Measurements from ENCODE around the gene GAST. TPM values are rescaled to one million over a fixed set of nuclear protein-coding genes. Genes with fewer than 3 reads are reported as not detected.

Gene GAST
- total and polyA plus RNA-seq, 2 of the 13 experiments (the other 11 are each of a cell fraction or from before 2014, with no cell fraction given) = 0.32 to 0.42 TPM

GRCh38 chr17:41734949-41735313, 22.8 kb downstream of the GAST start (continued):
- TF ChIP-seq HNF4G (IDR thresholded peaks at IDR 0.05; ENCODE audit: borderline replicate concordance, low read depth, low read length) (no peak), HNF4G (CRISPR knock-in tag; IDR thresholded peaks at IDR 0.05; ENCODE audit: borderline replicate concordance, low read depth) (no peak), STAT5B (CRISPR knock-in tag; IDR thresholded peaks at IDR 0.05) (no peak), KDM4B (CRISPR knock-in tag; IDR thresholded peaks at IDR 0.05) (no peak), TIGD3 (CRISPR knock-in tag; IDR thresholded peaks at IDR 0.05; ENCODE audit: borderline replicate concordance) (no peak), JUNB (CRISPR knock-in tag; IDR thresholded peaks at IDR 0.05; ENCODE audit: borderline replicate concordance) (no peak), RCOR2 (CRISPR knock-in tag; IDR thresholded peaks at IDR 0.05) (no peak), ZNF569 (CRISPR knock-in tag; IDR thresholded peaks at IDR 0.05; ENCODE audit: borderline replicate concordance) (no peak), ZNF800 (CRISPR knock-in tag; IDR thresholded peaks at IDR 0.05) (0 out of 2 replicates have a peak, but pooled peaks have one; percentile 4), ZNF451 (CRISPR knock-in tag; IDR thresholded peaks at IDR 0.05) (no peak), MLX (CRISPR knock-in tag; IDR thresholded peaks at IDR 0.05) (no peak), SALL1 (CRISPR knock-in tag; IDR thresholded peaks at IDR 0.05) (no peak), ZNF784 (CRISPR knock-in tag; IDR thresholded peaks at IDR 0.05; ENCODE audit: borderline replicate concordance) (no peak), ZNF724P (CRISPR knock-in tag; IDR thresholded peaks at IDR 0.05; ENCODE audit: borderline replicate concordance) (0 out of 2 replicates have a peak, but pooled peaks have one; percentile 41), POLR2AphosphoS2 (IDR thresholded peaks at IDR 0.05; ENCODE audit: low read depth, low read length) (no peak), ZNF234 (CRISPR knock-in tag; conservative IDR thresholded peaks at IDR 0.05) (no peak), ZNF580 (CRISPR knock-in tag; IDR thresholded peaks at IDR 0.05; ENCODE audit: borderline replicate concordance, low read depth) (no peak), CERS6 (CRISPR knock-in tag; IDR thresholded peaks at IDR 0.05) (no peak), TEAD3 (CRISPR knock-in tag; optimal IDR thresholded peaks at IDR 0.05; ENCODE audit: borderline replicate concordance) (no peak), CBX5 (CRISPR knock-in tag; IDR thresholded peaks at IDR 0.05; ENCODE audit: borderline replicate concordance) (no peak), RFX1 (IDR thresholded peaks at IDR 0.05) (no peak), ZNF431 (CRISPR knock-in tag; IDR thresholded peaks at IDR 0.05; ENCODE audit: borderline replicate concordance, low read depth) (no peak), MTF1 (CRISPR knock-in tag; IDR thresholded peaks at IDR 0.05) (no peak), ZNF3 (CRISPR knock-in tag; IDR thresholded peaks at IDR 0.05) (no peak), FOXJ3 (CRISPR knock-in tag; IDR thresholded peaks at IDR 0.05; ENCODE audit: borderline replicate concordance) (no peak), ZNF775 (CRISPR knock-in tag; IDR thresholded peaks at IDR 0.05; ENCODE audit: borderline replicate concordance) (no peak), ATAD3A (CRISPR knock-in tag; IDR thresholded peaks at IDR 0.05) (no peak), ZNF235 (CRISPR knock-in tag; IDR thresholded peaks at IDR 0.05; ENCODE audit: borderline replicate concordance) (0 out of 2 replicates have a peak, but pooled peaks have one; percentile 3)

Data from HepG2 (cell line).